HG03565 (cell line): ENCODE results near the gene LNX1.

Experiments used
- ATAC-seq: cut with Tn5 transposase; IDR thresholded peaks from one replicate; pipeline ENCODE4 v1.9.1; 2021; ENCODE audit warnings: mild to moderate bottlenecking, moderate library complexity; ENCODE audit not compliant: unreplicated experiment

Gene LNX1

DNA sequence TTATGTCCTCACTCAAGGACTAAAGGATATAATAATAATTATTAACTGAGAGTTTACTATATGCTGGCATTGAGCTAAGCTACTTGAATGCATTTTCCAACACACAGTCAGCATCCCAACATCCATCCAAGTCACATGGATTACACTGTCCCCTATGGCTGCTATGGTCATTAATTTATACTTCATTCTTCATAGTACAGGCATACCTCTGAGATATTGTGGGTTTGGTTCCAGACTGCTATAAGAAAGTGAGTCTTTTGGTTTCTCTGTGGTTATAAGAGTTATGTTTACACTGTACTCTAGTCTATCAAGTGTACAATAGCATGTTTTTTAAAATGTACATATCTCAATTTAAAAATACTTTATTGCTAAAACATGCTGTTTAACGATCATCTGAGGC is 89.2 kb downstream of the LNX1 start:
- no peak for ATAC-seq

DNA sequence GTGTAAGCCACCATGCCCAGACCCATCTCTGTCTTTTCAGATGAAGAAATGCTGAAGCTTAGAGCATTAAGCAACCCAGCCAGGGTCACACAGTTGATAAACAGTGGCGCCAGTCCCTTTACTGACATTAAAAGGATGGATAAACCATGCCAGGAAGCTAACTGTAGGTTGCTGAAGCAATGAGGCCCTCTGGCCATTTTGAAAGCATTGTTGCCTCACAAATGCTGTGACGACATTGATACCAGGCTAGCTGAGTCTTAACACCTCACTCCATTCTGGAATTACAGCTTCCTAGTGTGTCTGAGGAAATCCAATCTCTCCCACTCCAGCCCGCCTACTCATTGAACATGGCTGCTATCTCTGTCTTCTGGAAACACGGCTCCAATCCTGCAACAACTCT is 89.7 kb downstream of the LNX1 start:
- no peak for ATAC-seq

DNA sequence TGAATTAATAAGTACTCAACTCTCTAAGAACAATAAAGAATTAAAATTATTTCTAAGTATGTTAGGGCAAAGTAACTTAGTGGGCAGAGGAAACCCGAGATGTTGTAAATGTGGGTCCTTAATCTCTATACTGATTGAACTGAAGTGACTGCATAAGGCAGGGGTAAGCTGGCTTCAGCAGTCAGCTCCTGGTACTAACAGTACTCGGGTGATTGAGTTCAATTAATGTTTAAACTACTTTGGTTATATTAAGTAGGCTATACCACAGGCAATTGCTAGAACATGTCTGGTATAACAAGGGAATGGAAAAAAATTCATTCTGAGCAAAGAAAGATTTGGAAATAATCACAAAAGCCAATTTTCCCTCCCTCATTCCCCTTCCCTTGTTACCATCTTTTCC is 90.7 kb downstream of the LNX1 start:
- no peak for ATAC-seq

DNA sequence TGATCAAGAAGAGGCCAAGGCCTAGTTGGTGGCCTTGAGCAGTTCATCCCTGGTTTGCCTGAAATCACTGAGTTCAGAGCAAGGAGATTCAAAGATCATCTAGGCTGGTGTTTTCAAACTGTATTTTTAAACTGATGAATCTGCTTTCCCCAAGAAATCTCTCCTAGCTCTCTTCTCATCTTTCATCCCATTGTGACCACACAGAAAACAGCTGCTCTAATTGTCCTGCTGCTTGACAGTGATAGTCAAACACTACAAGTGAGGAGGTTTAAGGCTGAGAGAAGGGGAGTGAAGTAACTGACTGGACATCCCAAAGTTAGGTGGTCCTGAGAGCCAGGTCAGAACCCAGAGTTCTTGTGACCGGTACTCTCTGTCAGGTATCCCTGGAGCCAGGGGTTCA is 91.5 kb downstream of the LNX1 start:
- ATAC-seq, result no peak

DNA sequence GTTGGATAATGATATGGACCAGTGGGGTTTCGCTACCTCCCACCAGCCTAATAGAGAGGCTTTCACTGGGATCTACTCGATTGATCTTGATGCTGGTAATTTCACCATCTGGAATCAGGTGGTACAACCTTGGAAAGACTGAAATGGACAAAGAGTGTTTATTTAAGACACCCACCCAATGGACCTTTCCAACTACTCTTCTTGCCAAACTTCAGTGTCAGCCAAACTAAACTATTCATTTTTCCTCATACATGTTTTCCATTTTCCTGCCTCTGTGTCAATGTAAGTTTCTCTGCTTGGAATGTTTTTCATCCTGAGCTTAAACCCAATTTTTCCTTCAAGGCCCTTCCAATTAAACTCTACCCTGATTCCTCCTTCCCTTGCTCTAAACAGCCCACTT is 92.6 kb downstream of the LNX1 start:
- no peak for ATAC-seq

DNA sequence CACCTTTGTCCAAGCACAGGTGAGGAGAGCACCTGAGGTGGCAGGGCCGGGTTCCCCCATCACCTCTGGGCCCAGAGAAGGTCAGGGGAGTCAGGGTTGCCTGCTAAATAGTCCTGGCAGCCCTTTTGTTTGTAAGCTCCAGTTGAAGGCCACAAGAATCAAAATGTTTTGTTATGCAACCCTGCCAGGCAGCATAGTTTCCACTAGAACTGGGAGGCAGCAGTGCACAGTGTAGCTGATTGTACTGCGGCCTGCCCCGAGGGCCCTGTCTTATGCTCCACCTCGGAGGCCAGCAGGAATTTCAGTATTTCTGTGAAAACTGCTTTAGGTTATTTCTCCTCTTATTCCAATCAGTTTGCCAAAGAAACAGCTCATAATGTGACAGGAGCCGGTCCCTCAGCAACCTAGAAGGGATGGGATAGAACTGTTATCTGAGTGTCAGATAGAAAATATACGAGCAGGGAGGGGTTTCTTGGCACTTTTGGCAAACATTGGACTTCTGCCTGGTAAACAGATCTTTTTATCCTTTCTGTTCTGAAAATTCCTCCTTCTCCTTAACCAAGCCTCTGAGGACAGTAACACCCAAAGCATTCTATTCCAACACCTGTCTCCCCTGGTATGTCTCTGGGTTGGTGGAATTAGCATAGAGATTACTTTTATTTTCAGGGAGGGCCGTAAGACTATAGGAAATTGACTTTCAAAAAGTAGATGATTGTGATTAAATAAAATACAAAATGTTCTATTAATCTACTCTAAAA is 93.6 kb downstream of the LNX1 start:
- ATAC-seq, result no peak

DNA sequence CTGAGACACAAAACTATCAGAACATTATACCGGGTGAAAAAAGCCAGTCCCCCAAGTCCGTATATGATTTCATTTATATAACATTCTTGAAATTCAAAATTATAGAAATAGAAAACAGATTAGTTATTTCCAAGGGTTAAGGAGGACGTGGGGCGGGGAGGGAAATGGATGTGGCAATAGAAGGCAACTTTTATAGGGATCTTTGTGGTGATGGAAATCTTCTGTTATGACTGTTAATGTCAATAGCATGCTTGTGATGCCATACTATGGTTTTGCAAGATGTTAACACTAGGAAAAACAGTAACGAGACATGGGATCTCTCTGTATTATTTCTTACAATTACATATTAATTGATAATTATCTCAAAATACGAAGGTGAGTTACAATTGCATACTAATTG is 96.4 kb downstream of the LNX1 start:
- ATAC-seq, result no peak

DNA sequence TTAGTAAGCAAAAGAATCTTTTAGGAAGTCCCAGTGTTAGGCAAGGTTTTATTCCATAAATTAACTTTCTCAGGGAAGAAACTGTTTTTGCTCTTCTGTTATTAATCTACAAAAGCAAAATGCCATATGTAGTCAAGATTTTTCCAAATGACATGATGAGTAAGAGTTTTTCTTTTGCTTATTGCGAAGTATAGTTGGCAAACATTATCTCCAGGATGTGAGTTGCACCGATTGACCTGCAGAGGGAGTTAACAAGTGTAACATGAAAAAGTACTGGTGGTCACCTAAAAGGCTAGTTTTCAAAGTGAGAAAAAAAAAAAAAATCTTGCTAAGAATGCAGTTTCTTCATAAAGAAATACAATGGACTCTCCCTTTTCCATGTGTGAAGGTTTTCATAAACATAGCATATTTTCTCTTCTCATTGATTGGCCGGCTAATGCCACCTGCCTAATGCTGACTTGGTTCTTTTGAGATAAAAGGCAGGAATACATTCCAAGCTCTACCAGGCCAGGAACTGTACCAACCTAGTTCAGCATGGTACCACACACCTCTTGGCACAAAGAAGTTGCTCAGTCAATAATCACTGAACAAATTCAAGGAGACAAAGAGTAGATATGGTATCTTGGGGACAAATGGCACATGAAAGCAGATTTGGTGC is 100.2 kb downstream of the LNX1 start:
- ATAC-seq, result no peak

DNA sequence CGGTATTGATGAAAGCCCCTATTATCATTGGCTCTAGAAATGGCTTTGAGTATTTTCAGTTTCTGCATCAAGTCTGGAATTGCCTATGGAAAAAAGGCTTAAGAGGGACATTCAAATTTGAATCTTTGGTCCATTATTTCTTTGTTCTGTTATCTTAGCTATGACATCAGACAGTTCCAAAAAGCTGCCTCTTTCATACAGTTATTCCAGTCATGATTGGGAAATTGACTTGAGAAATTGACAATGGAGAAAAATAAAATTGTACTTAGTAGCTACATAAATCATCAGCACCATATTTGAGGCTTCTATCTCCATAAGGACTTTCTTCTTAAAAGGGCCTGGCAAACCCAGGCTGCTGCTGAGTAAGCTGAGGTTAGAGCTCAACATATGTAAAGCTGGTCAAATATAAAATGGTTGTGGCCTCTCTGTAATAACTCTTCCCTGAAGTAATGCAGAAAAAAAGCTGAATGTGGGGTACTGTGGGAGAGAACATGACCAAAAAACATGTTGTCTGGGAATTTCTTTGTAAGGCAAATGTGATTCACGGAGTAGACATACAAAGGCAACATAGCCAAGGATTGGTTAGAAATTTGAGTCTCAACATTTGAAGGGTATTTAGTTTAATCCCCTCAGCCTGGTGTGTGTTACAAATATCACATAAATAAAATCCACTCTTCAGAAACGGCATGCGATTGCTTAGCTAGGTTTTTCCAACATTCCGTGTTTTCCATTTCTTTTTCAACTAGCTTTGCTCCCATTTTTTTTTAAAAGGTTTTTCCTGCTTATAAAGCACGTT is 100.9 kb downstream of the LNX1 start:
- ATAC-seq, result no peak

DNA sequence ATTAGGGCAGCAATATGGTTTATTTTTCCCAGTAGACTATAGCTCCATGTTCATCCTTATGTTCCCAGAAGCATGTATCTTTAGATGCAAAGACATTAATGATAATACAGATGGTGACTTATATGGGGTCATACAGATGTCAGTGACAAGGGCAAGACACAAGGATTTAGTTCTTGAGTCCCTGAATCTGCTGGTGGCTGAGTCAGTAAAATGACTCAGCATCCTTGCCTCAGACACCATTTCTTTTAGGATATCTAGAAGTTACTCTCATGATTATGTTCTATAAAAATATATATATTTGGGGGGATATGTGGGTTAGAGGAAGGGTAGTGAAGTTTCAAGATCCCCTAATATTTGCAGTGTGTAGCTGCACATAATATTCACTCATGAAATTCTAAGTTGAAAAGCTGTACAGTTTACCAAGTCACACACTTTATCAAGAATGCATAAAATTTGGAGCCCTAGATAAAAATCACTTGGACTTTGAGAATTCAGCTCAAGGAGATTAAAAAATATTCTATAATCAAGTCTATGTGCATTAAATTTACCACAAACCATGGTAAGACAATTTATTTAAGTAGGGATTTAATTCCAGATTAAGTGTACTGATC is 101.9 kb downstream of the LNX1 start:
- no peak for ATAC-seq

DNA sequence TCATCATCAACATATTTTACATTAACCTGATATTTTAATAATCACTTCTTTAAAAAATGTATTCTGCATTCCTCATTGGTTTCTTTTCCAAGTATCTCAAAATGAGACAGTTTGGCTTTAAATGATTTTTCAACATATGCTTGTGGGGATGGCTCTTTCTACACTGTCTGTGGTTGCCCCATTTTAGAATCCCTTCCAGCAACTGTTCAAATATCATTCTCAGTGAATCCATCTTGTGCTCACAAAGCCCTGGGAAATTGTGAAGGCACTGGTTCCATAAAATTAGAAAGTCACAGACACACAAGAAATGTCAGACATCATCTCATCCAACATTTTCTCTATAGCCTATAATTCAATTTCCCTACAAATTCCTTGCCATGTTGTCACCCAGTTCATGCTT is 103.5 kb downstream of the LNX1 start:
- no peak for ATAC-seq

DNA sequence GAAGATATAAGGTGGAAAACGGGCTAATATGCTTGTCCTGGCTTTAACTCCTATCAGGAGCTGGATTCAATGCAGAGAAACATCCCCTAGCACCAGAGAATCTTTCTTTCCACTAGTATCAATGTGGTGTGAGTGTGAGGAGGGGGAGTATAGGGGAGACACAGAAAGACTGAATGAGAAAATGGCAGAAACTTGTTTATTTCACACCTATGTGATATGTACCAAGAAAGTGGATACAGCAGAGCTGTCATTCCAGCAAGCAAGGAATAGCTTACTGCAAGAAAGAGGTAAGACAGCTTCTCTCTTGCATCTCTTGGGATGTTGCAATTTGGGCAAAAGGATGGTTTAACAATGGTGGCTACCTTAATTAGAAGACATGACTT is 105.6 kb downstream of the LNX1 start:
- no peak for ATAC-seq

DNA sequence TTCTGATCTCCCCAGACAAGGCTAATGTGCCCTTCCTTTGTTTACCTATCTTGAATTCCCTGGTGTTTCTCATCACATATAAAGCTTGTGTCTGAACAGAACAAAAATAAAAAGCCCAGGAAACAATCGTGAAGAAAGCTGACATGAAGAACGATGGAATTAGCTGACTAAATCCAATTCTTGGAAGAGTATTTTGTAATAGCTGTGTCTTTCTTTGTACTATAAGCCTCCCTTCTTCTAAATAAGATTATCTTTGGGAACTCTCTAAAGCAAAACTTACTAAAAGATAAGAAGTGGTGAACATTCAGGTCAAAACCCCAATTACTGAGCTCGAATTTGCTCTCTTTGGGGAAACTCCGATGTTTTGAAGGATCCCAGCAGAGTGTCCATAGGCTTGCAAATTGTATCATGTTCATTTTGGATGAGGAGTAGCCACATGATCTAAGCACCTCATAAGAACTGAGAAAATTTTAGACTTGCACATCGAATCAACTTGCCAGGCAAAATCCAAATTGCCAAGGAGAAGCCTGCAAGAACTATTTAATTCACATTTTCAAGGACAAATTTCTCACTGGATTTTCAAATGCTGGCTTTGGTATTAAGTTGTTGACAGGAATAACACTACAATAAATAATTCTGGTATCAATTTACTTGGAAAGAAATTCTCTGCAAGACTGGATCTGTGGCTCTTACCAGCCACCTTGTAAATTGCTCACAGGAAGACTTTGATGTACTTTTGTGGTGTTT is 106.2 kb downstream of the LNX1 start:
- ATAC-seq, result no peak

DNA sequence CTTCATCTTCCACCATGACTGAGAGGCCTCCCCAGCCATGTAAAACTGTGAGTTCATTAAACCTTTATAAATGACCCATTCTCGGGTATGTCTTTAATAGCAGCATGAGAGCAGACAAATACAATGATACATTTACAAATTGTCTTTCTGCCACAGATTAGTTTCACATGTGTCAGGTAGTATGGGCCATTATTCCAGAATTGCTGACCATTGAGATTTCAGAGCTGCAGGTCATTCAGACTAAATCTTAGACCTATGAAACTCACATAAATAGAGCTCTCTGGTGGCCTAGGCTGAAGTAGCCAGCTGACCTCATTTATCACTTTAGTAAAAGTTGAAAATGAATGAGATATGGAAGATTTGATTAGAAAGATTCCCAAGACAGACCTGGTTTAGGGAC is 108.0 kb downstream of the LNX1 start:
- no peak for ATAC-seq

DNA sequence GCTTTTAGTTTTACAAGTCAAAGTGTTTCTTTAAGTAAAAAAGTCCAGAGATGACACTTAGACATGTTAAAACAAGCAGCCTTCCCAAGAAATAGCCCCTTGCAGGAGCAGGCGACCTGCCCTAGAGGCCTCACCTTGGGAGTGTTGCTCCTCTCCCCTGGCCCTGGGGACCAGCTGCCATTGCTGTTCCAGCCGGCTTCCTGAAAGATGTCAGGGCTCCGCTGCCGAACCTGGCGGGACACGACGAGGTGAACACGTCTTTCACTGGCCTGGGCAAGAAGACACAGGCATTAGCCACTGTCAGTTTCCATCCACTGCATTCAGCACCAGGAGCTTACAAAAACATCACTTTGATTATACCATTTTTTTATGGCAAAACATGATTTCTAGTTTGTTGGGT is 109.7 kb downstream of the LNX1 start:
- ATAC-seq, result no peak

DNA sequence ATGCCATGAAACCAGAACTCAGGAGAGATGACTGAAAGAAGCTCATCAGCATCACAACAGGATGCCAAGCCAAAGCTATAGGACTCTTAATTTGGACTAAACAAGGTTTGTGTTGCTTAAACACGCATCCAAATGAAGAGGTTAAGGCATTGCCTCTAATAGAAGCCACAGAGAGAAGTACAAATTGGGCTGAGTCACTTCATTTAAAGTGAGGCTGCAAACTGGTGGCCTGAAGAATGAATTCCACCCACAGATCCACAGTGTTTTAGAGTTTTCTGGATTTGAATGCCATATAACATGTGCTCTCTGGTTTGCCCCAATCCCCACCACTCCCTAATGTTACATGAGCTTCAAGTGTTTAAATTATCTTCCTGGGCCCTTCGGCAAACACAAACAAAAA is 110.4 kb downstream of the LNX1 start:
- ATAC-seq, result no peak

DNA sequence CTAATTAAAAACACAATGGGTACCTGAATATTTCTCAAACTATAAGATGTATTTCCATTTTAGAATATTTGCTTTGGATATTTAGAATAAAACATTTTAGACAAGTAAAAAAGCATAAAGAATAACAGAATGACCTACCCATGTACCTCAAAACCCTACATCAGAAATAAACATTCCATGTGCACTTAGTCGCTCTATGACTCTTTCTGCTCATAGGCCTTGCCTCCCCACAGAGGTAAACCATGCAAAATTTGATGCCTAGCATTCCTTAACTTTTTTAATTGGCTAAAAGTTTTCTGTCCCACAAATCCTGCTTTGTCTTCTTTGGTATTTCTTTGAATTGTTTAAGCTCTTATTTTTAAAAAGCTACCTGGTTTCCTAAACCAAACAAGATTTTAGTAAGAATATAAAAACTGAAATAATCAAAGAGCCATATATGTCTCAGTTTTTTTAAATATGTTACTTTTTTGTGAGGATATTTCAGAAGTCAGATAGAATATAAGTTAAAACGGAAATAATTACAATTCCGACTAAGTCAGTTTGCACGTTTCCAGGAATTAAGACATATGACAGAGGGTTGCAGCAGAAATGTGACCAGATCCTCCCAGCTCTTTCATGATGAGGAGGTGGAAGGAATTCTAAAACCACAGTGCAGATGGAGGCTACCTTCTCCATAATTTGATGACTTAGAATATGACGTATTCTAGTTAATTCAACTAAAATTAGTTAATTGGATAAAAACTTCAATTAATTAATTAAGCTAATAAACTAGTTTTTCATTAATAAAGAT is 111.4 kb downstream of the LNX1 start:
- ATAC-seq, result no peak

DNA sequence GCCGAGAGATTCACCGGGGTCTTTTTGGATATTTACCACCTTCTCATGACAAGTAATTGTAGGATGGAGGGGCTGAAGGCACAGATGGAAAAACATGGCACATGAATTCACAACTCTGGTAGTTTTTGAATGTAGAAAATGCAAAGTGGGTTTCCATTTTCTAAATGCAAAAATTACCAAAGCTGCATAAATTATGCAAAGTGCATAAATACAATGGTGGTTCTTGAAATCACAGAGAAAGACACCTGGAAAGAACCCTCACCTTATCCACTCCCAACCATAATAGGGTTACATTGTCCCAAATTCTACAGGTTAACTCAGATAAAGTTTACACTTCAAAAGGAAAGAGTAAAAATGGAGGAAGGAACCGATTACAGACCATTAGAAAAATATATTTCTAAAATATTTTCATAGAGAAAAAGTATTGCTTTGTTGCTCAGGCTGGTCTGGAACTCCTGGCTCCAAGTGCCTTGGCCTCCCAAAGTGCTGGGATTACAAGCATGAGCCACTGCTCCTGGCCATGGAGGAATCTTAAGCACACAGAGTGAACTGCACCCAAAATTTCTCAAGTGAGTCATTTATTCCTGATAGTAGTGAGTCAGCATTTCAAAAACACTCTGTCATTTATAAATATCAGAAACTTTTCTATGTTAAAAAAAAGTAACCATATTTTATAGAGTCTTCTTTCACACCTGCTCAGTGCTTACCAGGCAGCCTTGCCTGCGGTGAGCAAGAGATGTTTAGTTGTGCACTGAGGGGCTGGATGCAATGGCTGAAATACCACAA is 112.4 kb downstream of the LNX1 start:
- ATAC-seq, result no peak

DNA sequence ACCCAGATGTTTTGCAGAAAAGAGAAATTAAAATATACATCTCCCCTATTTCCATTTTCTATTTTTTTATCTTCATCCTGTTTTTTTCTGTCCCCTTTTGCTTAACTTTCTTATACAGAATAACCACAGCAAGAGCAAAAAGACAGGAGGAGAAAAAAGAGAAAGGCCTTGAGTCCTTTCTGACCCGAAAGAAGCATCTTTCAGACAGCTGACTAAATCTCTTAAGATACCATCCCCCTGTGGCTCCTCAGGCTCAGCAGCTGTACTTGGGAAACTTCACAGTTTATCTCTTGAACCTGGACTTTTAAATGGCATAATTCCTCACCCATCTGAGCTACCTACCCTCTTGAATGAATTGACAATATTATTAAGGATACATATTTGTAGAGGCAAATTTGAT is 113.7 kb downstream of the LNX1 start:
- no peak for ATAC-seq
